HL-60 (cell line): Measurements from ENCODE around the gene SBK1.

Experiments used
- DNase-seq, 2 experiments: peaks; one replicate each; pipeline ENCODE4 v3.0.0-alpha.2; 2010 to 2020; ENCODE audit warnings: low read depth in 1 of 2, low spot score in 1 of 2
- H3K27ac ChIP-seq: fragments of 250-450 bp; sonication (Bioruptor Pico); replicated peaks from 2 replicates; pipeline ENCODE4 v1.5.1; 2020; ENCODE audit warnings: mild to moderate bottlenecking, moderate library complexity
- H3K27me3 ChIP-seq: fragments of 250-450 bp; sonication (Bioruptor Pico); 2 replicates; pipeline ENCODE4 v1.5.1; 2021; ENCODE audit warnings: mild to moderate bottlenecking, moderate library complexity; ENCODE audit not compliant: insufficient read depth, poor library complexity, severe bottlenecking
- H3K4me3 ChIP-seq: replicated peaks from 2 replicates; pipeline ENCODE4 v1.5.1; 2011; ENCODE audit warnings: mild to moderate bottlenecking, control low read depth, low read length; ENCODE audit not compliant: insufficient read depth
- CTCF ChIP-seq: IDR thresholded peaks from one replicate; pipeline ENCODE4 v1.5.1; 2011; ENCODE audit warnings: low read length, control low read depth, inconsistent platforms; ENCODE audit not compliant: insufficient read depth
- GABPA ChIP-seq: IDR thresholded peaks from 2 replicates; pipeline ENCODE4 v1.6.1; 2012; ENCODE audit warnings: low read depth
- POLR2AphosphoS5 ChIP-seq: IDR thresholded peaks from 2 replicates; pipeline ENCODE4 v1.6.1; 2012; ENCODE audit warnings: low read depth
- REST ChIP-seq: IDR thresholded peaks from 2 replicates; pipeline ENCODE4 v1.6.1; 2012; ENCODE audit warnings: low read depth; ENCODE audit not compliant: insufficient replicate concordance
- SPI1 ChIP-seq: IDR thresholded peaks from 2 replicates; pipeline ENCODE4 v1.6.1; 2012; ENCODE audit warnings: low read depth, mild to moderate bottlenecking, borderline replicate concordance

SBK1 gene

GRCh38 chr16:28312327-28312726 lies 20.0 kb downstream of the SBK1 start:
- H3K4me3 ChIP-seq, result no peak overlapping the region
- no peak for DNase-seq
- no peak overlapping the region for H3K27ac ChIP-seq
- no peak for TF ChIP-seq CTCF
- no peak for TF ChIP-seq REST
- TF ChIP-seq SPI1, result no peak
- no peak for TF ChIP-seq GABPA
- TF ChIP-seq POLR2AphosphoS5, result no peak
- no peaks in the 10 kb centered on the region for H3K27me3 ChIP-seq

- Histone ChIP-seq H3K27me3 (no peaks in the 10 kb centered on the region), H3K4me3 (no peak overlapping the region), H3K27ac (no peak overlapping the region)
- TF ChIP-seq POLR2AphosphoS5 (no peak), SPI1 (no peak), REST (no peak), CTCF (no peak), GABPA (no peak)
- no peak for DNase-seq
Measured at GRCh38 chr16:28313587-28313986, 21.3 kb downstream of the SBK1 start.

GRCh38 chr16:28316054-28316453 lies 23.7 kb downstream of the SBK1 start:
- no peaks in the 10 kb centered on the region for H3K27me3 ChIP-seq
- no peak for DNase-seq
- H3K4me3 ChIP-seq, result no peak overlapping the region
- no peak overlapping the region for H3K27ac ChIP-seq
- no peak for TF ChIP-seq REST
- no peak for TF ChIP-seq GABPA
- TF ChIP-seq CTCF, result no peak
- no peak for TF ChIP-seq SPI1
- TF ChIP-seq POLR2AphosphoS5, result no peak
